GM19372 (cell line): ENCODE measurements around the gene SERGEF.

ENCODE experiments used
- ATAC-seq: cut with Tn5 transposase; IDR thresholded peaks from one replicate; pipeline ENCODE4 v1.9.1; 2021; ENCODE audit warnings: mild to moderate bottlenecking, low read depth, moderate library complexity; ENCODE audit not compliant: unreplicated experiment

Gene SERGEF

GRCh38 chr11:17793642-17794170 is 219.1 kb downstream of the SERGEF start:
- ATAC-seq, result no peak

DNA sequence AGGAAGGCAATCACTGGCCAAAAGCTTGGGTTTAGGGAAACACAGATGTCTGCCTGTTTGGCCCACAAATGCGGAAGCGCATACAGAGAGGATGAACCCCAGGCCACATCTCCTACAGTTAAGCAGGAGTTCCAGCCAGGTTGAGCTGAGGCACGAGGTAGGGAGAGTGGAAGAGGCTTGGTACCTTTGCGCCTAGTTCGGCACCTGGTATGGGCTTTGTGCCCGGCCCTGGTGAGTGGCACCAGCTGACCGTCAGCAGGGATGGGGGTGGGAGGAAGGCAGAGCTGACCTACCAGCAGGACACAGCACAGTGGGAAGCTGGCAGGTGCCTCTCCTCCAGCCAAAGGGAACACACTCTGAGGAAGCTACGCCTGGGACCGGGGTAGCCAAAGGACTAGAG is 220.7 kb downstream of the SERGEF start:
- ATAC-seq, result no peak

DNA sequence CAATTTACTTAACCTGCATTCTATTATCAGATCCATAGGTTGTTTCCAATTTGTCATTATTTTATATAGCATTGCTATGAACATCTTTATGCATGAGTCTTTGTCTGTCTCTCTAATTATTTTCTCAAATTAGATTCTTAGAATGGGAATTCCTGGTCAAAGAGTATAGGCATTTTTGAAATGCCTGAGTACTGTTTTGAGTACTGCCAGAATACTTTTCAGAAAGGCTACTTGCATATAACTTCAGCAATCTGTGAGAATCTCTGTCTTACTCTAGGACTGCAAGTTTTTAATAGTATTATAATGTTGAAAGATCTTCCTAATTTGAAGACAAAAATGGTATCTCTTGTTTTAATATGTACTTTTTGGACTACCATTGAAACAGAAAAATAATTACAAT is 221.7 kb downstream of the SERGEF start:
- ATAC-seq, result no peak

GRCh38 chr11:17790453-17790852 is 222.4 kb downstream of the SERGEF start:
- ATAC-seq, result no peak

- ATAC-seq, result no peak
Observed at GRCh38 chr11:17788084-17788483, 224.8 kb downstream of the SERGEF start.

- ATAC-seq, result no peak
Observed at GRCh38 chr11:17786824-17787525, 225.9 kb downstream of the SERGEF start.

GRCh38 chr11:17783878-17784277 is 229.0 kb downstream of the SERGEF start:
- no peak for ATAC-seq

GRCh38 chr11:17782603-17783337 is 230.1 kb downstream of the SERGEF start:
- no peak for ATAC-seq

GRCh38 chr11:17782145-17782544 is 230.7 kb downstream of the SERGEF start:
- ATAC-seq, result no peak

DNA sequence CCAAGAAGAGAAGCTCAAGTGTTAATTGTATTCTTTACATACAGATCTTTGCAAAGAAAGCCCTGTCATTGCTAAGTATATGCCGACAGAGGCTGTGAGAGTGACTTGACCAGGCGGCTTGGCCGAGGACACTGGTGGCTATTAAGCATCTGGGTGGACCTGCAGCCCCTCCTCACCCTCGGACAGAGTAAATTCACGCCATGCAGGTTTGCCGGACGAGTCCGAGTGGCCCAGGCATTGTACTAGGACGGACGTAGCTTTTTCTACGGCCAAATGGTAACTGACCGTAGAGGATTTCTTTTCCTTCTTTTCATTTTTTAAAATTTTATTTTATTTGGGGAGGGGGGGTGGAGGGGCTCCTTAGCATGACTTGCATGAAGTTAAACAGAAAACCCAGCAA is 231.2 kb downstream of the SERGEF start:
- no peak for ATAC-seq

DNA sequence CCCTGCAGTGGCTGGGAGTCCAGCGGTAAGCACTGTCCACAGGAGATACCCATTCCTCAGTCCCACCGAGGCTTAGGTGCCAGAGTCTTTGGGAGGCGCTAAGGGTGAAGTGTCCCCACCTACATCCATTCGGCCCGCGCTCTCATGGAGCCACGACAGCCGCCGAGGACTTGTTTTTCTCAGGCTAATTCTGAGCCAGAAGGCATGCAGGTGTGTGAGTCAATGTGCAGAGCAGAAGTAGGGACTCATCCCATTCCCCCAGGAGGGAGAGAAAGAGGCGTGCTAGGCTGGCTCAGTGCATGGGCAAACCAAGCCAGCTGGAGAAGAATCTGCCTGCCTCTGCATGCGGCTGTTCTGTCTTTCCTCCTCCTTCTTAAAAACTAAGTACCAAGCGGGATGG is 231.6 kb downstream of the SERGEF start:
- no peak for ATAC-seq

- ATAC-seq, result no peak
Observed at GRCh38 chr11:17780668-17781067, 232.2 kb downstream of the SERGEF start.

DNA sequence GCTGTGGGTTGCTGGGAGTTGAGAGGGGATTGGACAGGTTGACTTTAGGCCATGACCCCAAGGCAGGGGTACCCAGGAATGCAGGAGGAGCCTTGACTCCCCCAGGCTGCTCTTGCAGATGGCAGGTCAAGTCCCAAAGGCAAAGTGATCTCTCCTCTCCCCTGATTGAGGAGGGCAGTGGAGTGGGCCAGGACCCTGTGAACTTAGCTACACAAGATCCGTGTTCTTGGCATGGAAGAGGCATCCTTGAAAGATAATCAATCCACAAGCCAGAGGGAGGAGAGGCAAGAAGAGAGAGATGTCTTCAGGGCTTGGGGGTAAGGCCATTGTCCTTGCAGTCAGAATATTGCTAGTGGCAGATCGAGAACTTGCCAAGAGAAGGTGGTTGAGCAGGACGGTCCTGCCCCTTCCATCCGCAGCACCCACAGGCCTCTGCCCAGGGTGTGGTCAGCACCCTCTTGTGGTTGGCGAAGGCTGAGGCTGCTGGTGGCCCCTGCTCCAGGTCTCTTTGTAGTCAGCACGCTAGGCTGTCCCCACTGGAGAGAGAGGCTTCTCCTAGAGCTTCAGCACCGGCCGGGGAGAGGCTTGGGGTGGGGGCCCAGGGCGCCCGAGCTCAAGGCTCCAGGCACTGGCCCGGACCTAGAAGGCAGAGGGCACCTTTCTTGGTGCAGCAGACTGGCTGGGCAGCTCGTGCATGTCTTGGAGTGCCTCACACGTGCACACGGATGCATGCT is 232.8 kb downstream of the SERGEF start:
- no peak for ATAC-seq

GRCh38 chr11:17778956-17779860 is 233.6 kb downstream of the SERGEF start:
- ATAC-seq, result no peak

GRCh38 chr11:17778352-17778751 is 234.5 kb downstream of the SERGEF start:
- no peak for ATAC-seq

- no peak for ATAC-seq
Observed at GRCh38 chr11:17777738-17778091, 235.1 kb downstream of the SERGEF start.

- no peak for ATAC-seq
Observed at GRCh38 chr11:17777086-17777737, 235.6 kb downstream of the SERGEF start.

GRCh38 chr11:17776212-17776875 is 236.5 kb downstream of the SERGEF start:
- ATAC-seq, result no peak

DNA sequence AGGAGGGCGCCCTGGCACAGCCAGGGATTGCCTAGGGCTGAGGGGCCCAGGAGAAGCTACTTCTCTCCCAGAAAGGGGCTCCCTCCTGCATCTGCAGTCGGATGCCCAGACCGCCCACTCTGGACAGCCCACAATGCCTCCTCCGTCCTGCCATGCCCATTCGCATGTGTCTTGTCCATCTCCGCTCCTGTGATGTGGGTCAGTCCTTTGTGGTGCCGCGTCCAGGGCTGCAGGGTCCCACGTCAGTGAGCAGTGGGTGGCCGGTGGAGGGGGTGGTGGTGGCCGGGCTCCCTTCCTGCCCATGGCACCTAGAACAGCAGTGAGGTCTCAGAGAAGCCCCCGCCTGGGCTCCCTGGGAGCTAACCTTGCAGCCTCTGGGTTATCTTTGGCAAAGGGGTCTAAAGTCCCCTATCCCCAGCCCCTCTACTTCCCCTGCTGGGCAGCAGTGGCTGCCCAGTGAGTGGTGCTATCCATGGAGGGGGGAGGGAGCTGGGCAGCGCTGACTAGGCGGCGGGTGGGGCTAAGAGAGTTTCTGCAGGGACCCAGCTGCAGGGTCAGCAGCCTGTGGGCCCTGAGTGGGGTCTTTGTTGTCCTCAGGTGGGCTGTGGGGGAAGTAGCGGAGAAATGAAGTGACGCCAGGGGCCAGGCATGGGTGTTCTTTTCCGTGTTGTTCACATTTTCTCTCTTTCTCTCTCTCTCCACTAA is 237.2 kb downstream of the SERGEF start:
- ATAC-seq, result no peak
